Right renal cortex interstitium (tissue), 3 donors: ENCODE measurements around the gene EFNA5. TPM values are rescaled to one million over a fixed set of nuclear protein-coding genes. Genes with fewer than 3 reads are reported as not detected.
"Not testable (repeated sequence)": the region's sequence is repeated elsewhere in the genome, so short reads cannot be mapped to it uniquely, and the experiment has no call there.

Experiments used
- DNase-seq, 3 donors: peaks; one replicate each; pipeline ENCODE4 v3.0.0-alpha.2; 2013; ENCODE audit warnings: low read depth in 3 of 3, low spot score in 2 of 3
- polyA plus RNA-seq, 3 donors: library from polyadenylated mRNA; unstranded; fragments of 120-200 nt; gene quantifications; one replicate each; pipeline ENCODE4 v1.2.1, GENCODE V29; 2013; ENCODE audit not compliant: insufficient read length in 3 of 3

Gene EFNA5
- polyA plus RNA-seq, 3 donors = 24.5 to 27.5 (median 25.3) TPM

- no peak for DNase-seq
Measured at GRCh38 chr5:107443897-107444296, 226.8 kb downstream of the EFNA5 start.

GRCh38 chr5:107442452-107442851, 228.3 kb downstream of the EFNA5 start:
- no peak for DNase-seq

GRCh38 chr5:107439832-107440231, 230.9 kb downstream of the EFNA5 start:
- DNase-seq = no peak

GRCh38 chr5:107437986-107438510, 232.7 kb downstream of the EFNA5 start:
- DNase-seq = no peak

GRCh38 chr5:107437154-107437553, 233.6 kb downstream of the EFNA5 start:
- no peak for DNase-seq

GRCh38 chr5:107436201-107436600, 234.5 kb downstream of the EFNA5 start:
- no peak for DNase-seq

GRCh38 chr5:107435061-107435460, 235.7 kb downstream of the EFNA5 start:
- no peak for DNase-seq

GRCh38 chr5:107433646-107434045, 237.1 kb downstream of the EFNA5 start:
- DNase-seq = not testable (repeated sequence)

- no peak for DNase-seq
Measured at GRCh38 chr5:107431998-107432397, 238.7 kb downstream of the EFNA5 start.

GRCh38 chr5:107431536-107431935, 239.2 kb downstream of the EFNA5 start:
- no peak for DNase-seq

GRCh38 chr5:107430071-107430625, 240.6 kb downstream of the EFNA5 start:
- no peak for DNase-seq

- no peak for DNase-seq
Measured at GRCh38 chr5:107428303-107428813, 242.4 kb downstream of the EFNA5 start.

- no peak for DNase-seq
Measured at GRCh38 chr5:107426872-107427271, 243.9 kb downstream of the EFNA5 start.

- no peak for DNase-seq
Measured at GRCh38 chr5:107426209-107426608, 244.5 kb downstream of the EFNA5 start.

GRCh38 chr5:107425541-107426031, 245.2 kb downstream of the EFNA5 start:
- DNase-seq = no peak

- DNase-seq = no peak
Measured at GRCh38 chr5:107424491-107424890, 246.2 kb downstream of the EFNA5 start.

GRCh38 chr5:107422494-107422893, 248.2 kb downstream of the EFNA5 start:
- DNase-seq = no peak

GRCh38 chr5:107419498-107419897, 251.2 kb downstream of the EFNA5 start:
- no peak for DNase-seq

- no peak for DNase-seq
Measured at GRCh38 chr5:107418902-107419301, 251.8 kb downstream of the EFNA5 start.

- no peak for DNase-seq
Measured at GRCh38 chr5:107418071-107418470, 252.7 kb downstream of the EFNA5 start.

GRCh38 chr5:107415762-107416161, 255.0 kb downstream of the EFNA5 start:
- DNase-seq = no peak

- no peak for DNase-seq
Measured at GRCh38 chr5:107414802-107415201, 255.9 kb downstream of the EFNA5 start.

- no peak for DNase-seq
Measured at GRCh38 chr5:107413754-107414153, 257.0 kb downstream of the EFNA5 start.
